A549 (cell line): ENCODE data around the gene ANXA1. TPM values are rescaled to one million over a fixed set of nuclear protein-coding genes. Genes with fewer than 3 reads are reported as not detected.

Experiments used
- ATAC-seq, 2 experiments: fragments of 200-7000 bp in 1 of 2; fragments of >200 bp in 1 of 2; cut with Nextera tagmentation in 1 of 2; cut with Tn5 transposase in 1 of 2; 3 replicates each; pipeline versions ENCODE4 v1.8.0 to v1.9.1; 2018 to 2020; ENCODE audit warnings: mild to moderate bottlenecking in 1 of 2, moderate library complexity in 1 of 2
- CTCF ChIA-PET: fragments of 300-600 bp; sonication (Branson Sonifier 250); formaldehyde crosslinking; extraction: SDS; loops from one replicate; lab custom pipeline; 2021; ENCODE audit warnings: antibody characterized with exemption, inconsistent platforms; lab: Yijun Ruan, JAX
- POLR2A ChIA-PET: fragments of 350-600 bp; formaldehyde crosslinking; extraction: SDS; loops from one replicate; lab custom pipeline; 2021; ENCODE audit warnings: antibody characterized with exemption, inconsistent platforms; lab: Yijun Ruan, JAX
- DNase-seq, 2 experiments: peaks; one replicate each; pipeline versions ENCODE4 v3.0.0 to v3.0.0-alpha.2; 2011 to 2016; ENCODE audit warnings: low read depth in 1 of 2, low spot score in 1 of 2
- FAIRE-seq: peaks from 2 replicates; lab custom pipeline; 2011; peaks lifted over from hg19 to GRCh38; lab: Jason Lieb, UNC
- H3K27ac ChIP-seq, 2 experiments: fragments of >200 bp; sonication (Bioruptor Twin); formaldehyde crosslinking; 3 replicates each; pipeline ENCODE4 v1.5.1; 2016 to 2017
- H3K4me1 ChIP-seq: fragments of >200 bp; sonication (Bioruptor Twin); formaldehyde crosslinking; 3 replicates; pipeline ENCODE4 v1.6.1; 2016
- H3K4me2 ChIP-seq: fragments of >200 bp; sonication (Bioruptor Twin); formaldehyde crosslinking; 3 replicates; pipeline ENCODE4 v1.6.1; 2016
- H3K4me3 ChIP-seq: fragments of >200 bp; sonication (Bioruptor Twin); formaldehyde crosslinking; 3 replicates; pipeline ENCODE4 v1.5.1; 2016
- H3K9me3 ChIP-seq: fragments of >200 bp; sonication (Bioruptor Twin); formaldehyde crosslinking; 3 replicates; pipeline ENCODE4 v1.6.1; 2016
- ATOH8 ChIP-seq: fragments of 250-450 bp; sonication (Bioruptor Pico); IDR thresholded peaks from 2 replicates; pipeline ENCODE4 v1.5.0; 2020; ENCODE audit warnings: low read depth, mild to moderate bottlenecking, moderate library complexity
- BHLHE40 ChIP-seq: IDR thresholded peaks from 2 replicates; pipeline ENCODE4 v1.6.1; 2012; ENCODE audit warnings: low read depth, low read length, inconsistent platforms
- CBX8 ChIP-seq: fragments of 200-600 bp; sonication (generic); IDR thresholded peaks from 2 replicates; pipeline ENCODE4 v1.6.1; 2016
- E2F6 ChIP-seq: IDR thresholded peaks from 2 replicates; pipeline ENCODE4 v1.6.1; 2012; ENCODE audit warnings: low read depth, borderline replicate concordance
- ESRRA ChIP-seq: fragments of 150-350 bp; IDR thresholded peaks from 2 replicates; pipeline ENCODE4 v1.6.1; 2014; ENCODE audit warnings: mild to moderate bottlenecking, low read length, borderline replicate concordance
- FOSB ChIP-seq: fragments of 250-450 bp; sonication (Bioruptor Pico); IDR thresholded peaks from 2 replicates; pipeline ENCODE4 v1.5.0; 2020; ENCODE audit warnings: mild to moderate bottlenecking, moderate library complexity
- FOSL2 ChIP-seq, 2 experiments: fragments of 450-650 bp in 1 of 2; fragments of >200 bp in 1 of 2; sonication (Bioruptor Twin) in 1 of 2; formaldehyde crosslinking; IDR thresholded peaks; 2 replicates each; pipeline versions ENCODE4 v1.5.0 to v1.6.1; 2016 to 2020; ENCODE audit warnings: mild to moderate bottlenecking in 1 of 2, moderate library complexity in 1 of 2
- HEYL ChIP-seq: fragments of 250-450 bp; sonication (Bioruptor Pico); IDR thresholded peaks from 2 replicates; pipeline ENCODE4 v1.8.0; 2021; ENCODE audit warnings: mild to moderate bottlenecking, moderate library complexity
- HOXA7 ChIP-seq: fragments of 250-450 bp; sonication (Bioruptor Pico); IDR thresholded peaks from 2 replicates; pipeline ENCODE4 v1.5.0; 2020; ENCODE audit warnings: mild to moderate bottlenecking, moderate library complexity
- HOXB13 ChIP-seq: fragments of 250-450 bp; sonication (Bioruptor Pico); IDR thresholded peaks from 2 replicates; pipeline ENCODE4 v1.5.0; 2020; ENCODE audit warnings: low read depth, mild to moderate bottlenecking, moderate library complexity
- JUNB ChIP-seq: fragments of >200 bp; sonication (Bioruptor Twin); formaldehyde crosslinking; IDR thresholded peaks from 2 replicates; pipeline ENCODE4 v1.6.1; 2016
- MAFK ChIP-seq: fragments of 450-650 bp; IDR thresholded peaks from 2 replicates; pipeline ENCODE4 v1.6.1; 2014; ENCODE audit not compliant: partially characterized antibody
- MAX ChIP-seq: IDR thresholded peaks from 2 replicates; pipeline ENCODE4 v1.6.1; 2012
- MYC ChIP-seq: IDR thresholded peaks from 2 replicates; pipeline ENCODE4 v1.6.1; 2012; ENCODE audit warnings: mild to moderate bottlenecking, inconsistent platforms, low read length, improper control_type of control experiment, borderline replicate concordance
- NR3C1 ChIP-seq: fragments of >200 bp; sonication (Bioruptor Twin); formaldehyde crosslinking; IDR thresholded peaks from 3 replicates; pipeline ENCODE4 v1.6.1; 2017
- PHF8 ChIP-seq: fragments of 200-600 bp; sonication (generic); IDR thresholded peaks from 2 replicates; pipeline ENCODE4 v1.6.1; 2016; ENCODE audit warnings: low read depth, mild to moderate bottlenecking, antibody characterized with exemption, moderate library complexity, borderline replicate concordance
- POLR2AphosphoS2 ChIP-seq: conservative IDR thresholded peaks from 2 replicates; pipeline ENCODE4 v1.6.1; 2012; ENCODE audit warnings: low read length, improper control_type of control experiment, inconsistent platforms
- RAD21 ChIP-seq, 2 experiments: fragments of >200 bp in 1 of 2; sonication (Bioruptor Twin) in 1 of 2; formaldehyde crosslinking in 1 of 2; IDR thresholded peaks in 1 of 2; conservative IDR thresholded peaks in 1 of 2; 2 replicates in 1 of 2; 3 replicates in 1 of 2; pipeline ENCODE4 v1.6.1; 2012 to 2018; ENCODE audit warnings: inconsistent platforms in 1 of 2
- RCOR1 ChIP-seq: fragments of 150-350 bp; IDR thresholded peaks from 2 replicates; pipeline ENCODE4 v1.6.1; 2014; ENCODE audit warnings: antibody characterized with exemption, low read length, low read depth
- RNF2 ChIP-seq: fragments of 200-600 bp; sonication (generic); IDR thresholded peaks from 2 replicates; pipeline ENCODE4 v1.6.1; 2016; ENCODE audit warnings: low read depth, mild to moderate bottlenecking, antibody characterized with exemption, moderate library complexity, borderline replicate concordance
- TFCP2L1 ChIP-seq: fragments of 250-450 bp; sonication (Bioruptor Pico); IDR thresholded peaks from 2 replicates; pipeline ENCODE4 v1.5.0; 2021; ENCODE audit warnings: mild to moderate bottlenecking
- ZFP36 ChIP-seq: fragments of 450-650 bp; IDR thresholded peaks from 2 replicates; pipeline ENCODE4 v1.6.1; 2014; ENCODE audit warnings: borderline replicate concordance; ENCODE audit not compliant: partially characterized antibody
- ZNF302 ChIP-seq: fragments of 250-450 bp; sonication (Bioruptor Pico); IDR thresholded peaks from 2 replicates; pipeline ENCODE4 v1.9.0; 2021; ENCODE audit warnings: inconsistent platforms, mild to moderate bottlenecking, moderate library complexity
- ZSCAN20 ChIP-seq: fragments of 250-450 bp; sonication (Bioruptor Pico); IDR thresholded peaks from 2 replicates; pipeline ENCODE4 v1.8.0; 2022; ENCODE audit warnings: mild to moderate bottlenecking, moderate library complexity
- WGBS: methylation state at CpG from one replicate; pipeline ENCODE4 v1.1.6; 2017; ENCODE audit errors: missing lambda C conversion rate; 5-methylcytosine and 5-hydroxymethylcytosine counted together
- polyA plus RNA-seq, 4 experiments: library from polyadenylated mRNA; depleted of rRNA in 3 of 4; stranded (reverse); fragments of >200 nt; fragmentation: RNase III in 1 of 4; extraction: RNeasy Plus Mini Kit Qiagen cat#74134 plus additional on column Dnase treatment in 1 of 4; gene quantifications; 2 replicates in 3 of 4; 3 replicates in 1 of 4; pipeline ENCODE4 v1.2.3, GENCODE V29; 2011 to 2017
- TF ChIP-seq, protein P1 (sequence below): fragments of >200 bp; sonication (Bioruptor Twin); formaldehyde crosslinking; IDR thresholded peaks from 3 replicates; pipeline ENCODE4 v1.6.1; 2016

Gene ANXA1
- polyA plus RNA-seq, 2 of the 4 experiments (the other 2 are of a cell fraction) = 1,601 to 1,990 TPM

DNA sequence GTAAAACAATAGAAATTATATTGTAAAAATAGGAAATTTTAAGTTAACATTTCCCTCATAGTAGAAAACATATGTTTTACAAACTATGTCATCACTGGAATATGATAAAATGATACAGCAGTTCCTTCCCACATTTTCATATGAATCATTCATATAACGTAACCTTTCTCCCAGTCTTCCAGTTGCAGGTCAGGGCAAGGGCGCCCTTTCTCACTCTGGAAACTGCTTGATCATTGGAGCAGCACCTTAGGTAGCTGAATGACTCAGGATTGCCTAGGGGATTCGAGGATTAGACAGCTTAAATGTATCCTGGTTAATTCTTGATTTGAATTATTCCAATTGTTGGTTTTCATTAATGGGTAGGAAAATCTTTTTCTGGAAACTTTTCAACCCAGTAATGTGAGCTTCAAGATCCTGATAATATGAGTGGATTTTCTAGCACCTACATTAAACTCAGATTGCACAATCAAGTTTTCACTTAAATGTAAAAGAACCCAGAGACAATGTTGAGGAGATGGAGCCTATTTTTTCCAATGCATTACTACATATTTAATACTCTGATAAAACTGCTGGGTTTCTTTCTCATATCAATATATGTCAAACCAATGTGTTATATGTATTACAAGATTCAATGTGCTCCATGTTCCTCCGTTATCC is 32.6 kb upstream of the ANXA1 start (continued):
- peak; percentile 54 for TF ChIP-seq MAX
- no peak for TF ChIP-seq HEYL (CRISPR knock-in tag)
- TF ChIP-seq MAFK = peak; percentile 95
- TF ChIP-seq ZNF302 (CRISPR knock-in tag) = no peak
- TF ChIP-seq ZFP36 = no peak
- TF ChIP-seq POLR2AphosphoS2 = no peak
- no peak for TF ChIP-seq HOXB13 (CRISPR knock-in tag)
- TF ChIP-seq, all 56 proteins: peak for 11

DNA sequence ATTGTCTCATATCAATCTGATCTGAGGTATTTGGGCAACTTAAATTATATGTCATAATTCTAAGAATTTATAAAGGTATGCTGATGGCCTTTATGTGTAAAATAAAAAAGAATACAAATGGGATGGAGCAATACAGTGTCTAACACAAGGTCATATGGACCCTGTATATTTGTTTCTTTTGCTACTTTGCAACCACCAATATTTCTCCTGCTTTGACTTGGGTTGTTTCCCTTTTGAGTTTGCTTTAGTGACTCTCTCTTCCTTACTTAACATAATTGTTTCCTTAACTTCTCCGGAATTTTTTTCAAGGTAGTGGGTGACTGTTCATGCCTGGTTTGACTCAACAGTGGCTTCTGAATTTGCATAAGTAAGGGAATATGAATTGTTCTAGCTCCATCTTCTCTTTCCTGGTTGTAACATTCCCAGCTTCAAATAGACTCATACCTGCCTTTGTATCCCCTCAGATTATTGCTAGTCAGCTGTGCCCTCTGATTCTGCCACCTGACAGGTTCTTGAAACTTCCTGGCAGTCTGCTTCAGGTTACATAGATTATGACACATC is 30.2 kb upstream of the ANXA1 start:
- ChIA-PET POLR2A (interaction anchor here (1.3 kb wide), 1 partner anchor 31 kb away, joined by 3 read pairs; no protein-coding TSS in a partner anchor), CTCF (interaction anchor here (0.6 to 5.9 kb wide), 4 partner anchors 9 to 39 kb away, joined by 3 to 28 read pairs (median 4); no protein-coding TSS in a partner anchor)
- DNase-seq = no peak
- Histone ChIP-seq H3K4me1 (peaks cover 54% of the 10 kb centered on the region), H3K4me2 (peak overlapping the region; percentile 24), H3K4me3 (no peak overlapping the region), H3K27ac (peak overlapping the region; percentile 5 to 77; a peak in 5 of 6 replicates), H3K9me3 (no peaks in the 10 kb centered on the region; the same call in 2 of the 3 replicates)
- peak; percentile 56 for FAIRE-seq
- TF ChIP-seq RCOR1 (no peak), TFCP2L1 (CRISPR knock-in tag) (no peak), PHF8 (no peak), E2F6 (no peak), HOXA7 (CRISPR knock-in tag) (no peak), FOSB (no peak)
- WGBS = 19% methylated on average over 1 of the region's 1 CpG
- ATAC-seq = no peak

GRCh38 chr9:73125651-73126050 is 26.0 kb upstream of the ANXA1 start:
- Histone ChIP-seq H3K27ac (peak overlapping the region in 1 of 2 experiments; percentile 25; a peak in 1 of 6 replicates), H3K4me2 (no peak overlapping the region), H3K4me3 (no peak overlapping the region), H3K9me3 (no peaks in the 10 kb centered on the region), H3K4me1 (peaks cover 18% of the 10 kb centered on the region)
- ATAC-seq (no peak), DNase-seq (no peak), FAIRE-seq (no peak)
- WGBS = 82% methylated on average over 1 of the region's 1 CpG
- CTCF ChIA-PET = no interaction called here
- POLR2A ChIA-PET = no interaction called here
- TF ChIP-seq BHLHE40 (no peak), NR3C1 (no peak), MYC (no peak), ZNF302 (CRISPR knock-in tag) (no peak), JUNB (no peak), ESRRA (no peak), ZSCAN20 (CRISPR knock-in tag) (no peak), ATOH8 (CRISPR knock-in tag) (no peak), CBX8 (no peak), RAD21 (conservative IDR thresholded peaks at IDR 0.05 in 1 of 2, IDR thresholded peaks at IDR 0.05 in 1 of 2) (no peak), RNF2 (no peak), FOSL2 (IDR thresholded peaks at IDR 0.05) (no peak), FOSL2 (CRISPR knock-in tag; IDR thresholded peaks at IDR 0.05) (no peak)
- TF ChIP-seq, protein P1, sequence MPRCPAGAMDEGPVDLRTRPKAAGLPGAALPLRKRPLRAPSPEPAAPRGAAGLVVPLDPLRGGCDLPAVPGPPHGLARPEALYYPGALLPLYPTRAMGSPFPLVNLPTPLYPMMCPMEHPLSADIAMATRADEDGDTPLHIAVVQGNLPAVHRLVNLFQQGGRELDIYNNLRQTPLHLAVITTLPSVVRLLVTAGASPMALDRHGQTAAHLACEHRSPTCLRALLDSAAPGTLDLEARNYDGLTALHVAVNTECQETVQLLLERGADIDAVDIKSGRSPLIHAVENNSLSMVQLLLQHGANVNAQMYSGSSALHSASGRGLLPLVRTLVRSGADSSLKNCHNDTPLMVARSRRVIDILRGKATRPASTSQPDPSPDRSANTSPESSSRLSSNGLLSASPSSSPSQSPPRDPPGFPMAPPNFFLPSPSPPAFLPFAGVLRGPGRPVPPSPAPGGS = no peak
